HG02885 (cell line): ENCODE measurements around the gene SMIM41.
"Not testable (repeated sequence)": the region's sequence is repeated elsewhere in the genome, so short reads cannot be mapped to it uniquely, and the experiment has no call there.

ENCODE experiments used
- ATAC-seq: cut with Tn5 transposase; IDR thresholded peaks from one replicate; pipeline ENCODE4 v1.9.1; 2021; ENCODE audit warnings: mild to moderate bottlenecking; ENCODE audit not compliant: unreplicated experiment, poor library complexity

SMIM41 gene

DNA sequence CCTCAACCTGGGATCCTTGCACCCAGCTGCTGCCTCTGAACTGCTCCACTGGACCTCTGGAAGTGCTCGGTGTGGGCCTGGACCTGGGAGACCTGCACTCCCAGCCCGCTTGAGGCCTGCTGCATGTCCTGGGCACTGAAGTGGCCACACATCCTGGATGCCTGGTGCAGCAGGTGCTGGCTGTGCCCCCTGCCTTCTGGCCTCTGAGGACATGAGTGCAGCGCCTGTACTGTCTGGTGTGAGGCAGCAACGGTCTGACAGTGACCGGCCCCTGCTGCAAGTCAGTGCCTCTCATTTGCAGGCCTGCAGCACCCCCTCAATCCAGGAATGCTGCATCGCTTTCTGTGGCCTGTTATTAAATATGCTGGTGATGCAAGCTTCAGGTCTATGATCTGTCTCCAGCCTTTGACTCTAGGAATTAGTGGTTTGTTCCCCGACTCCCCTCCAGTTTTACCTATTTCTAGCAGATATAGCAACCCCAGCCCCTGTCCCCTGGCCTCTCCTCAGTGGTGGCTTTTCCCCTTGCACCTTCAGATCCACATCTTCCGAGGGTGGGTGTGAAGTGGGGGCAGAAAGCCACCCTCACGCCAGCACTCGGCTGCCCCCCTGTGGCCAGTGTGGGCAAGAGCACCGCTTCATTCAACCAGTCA, 3.6 kb downstream of the SMIM41 start:
- ATAC-seq: no peak

DNA sequence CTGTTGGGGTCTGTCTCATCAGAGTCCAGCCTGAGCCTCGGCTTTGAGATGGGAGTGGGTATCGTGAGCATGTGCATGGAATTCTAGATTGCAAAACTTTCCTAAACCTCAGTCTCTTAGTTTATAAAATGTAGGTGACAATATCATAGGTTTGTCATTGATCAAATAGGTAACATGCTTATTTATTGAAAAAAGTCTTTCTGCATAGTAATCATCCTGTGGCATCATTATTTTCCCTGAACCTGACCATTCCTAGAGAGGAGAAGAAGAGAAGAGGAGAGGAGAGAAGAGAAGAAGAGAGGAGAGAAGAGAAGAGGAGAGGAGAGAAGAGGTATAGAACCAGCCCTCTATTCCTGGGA, 4.1 kb downstream of the SMIM41 start:
- ATAC-seq: no peak

DNA sequence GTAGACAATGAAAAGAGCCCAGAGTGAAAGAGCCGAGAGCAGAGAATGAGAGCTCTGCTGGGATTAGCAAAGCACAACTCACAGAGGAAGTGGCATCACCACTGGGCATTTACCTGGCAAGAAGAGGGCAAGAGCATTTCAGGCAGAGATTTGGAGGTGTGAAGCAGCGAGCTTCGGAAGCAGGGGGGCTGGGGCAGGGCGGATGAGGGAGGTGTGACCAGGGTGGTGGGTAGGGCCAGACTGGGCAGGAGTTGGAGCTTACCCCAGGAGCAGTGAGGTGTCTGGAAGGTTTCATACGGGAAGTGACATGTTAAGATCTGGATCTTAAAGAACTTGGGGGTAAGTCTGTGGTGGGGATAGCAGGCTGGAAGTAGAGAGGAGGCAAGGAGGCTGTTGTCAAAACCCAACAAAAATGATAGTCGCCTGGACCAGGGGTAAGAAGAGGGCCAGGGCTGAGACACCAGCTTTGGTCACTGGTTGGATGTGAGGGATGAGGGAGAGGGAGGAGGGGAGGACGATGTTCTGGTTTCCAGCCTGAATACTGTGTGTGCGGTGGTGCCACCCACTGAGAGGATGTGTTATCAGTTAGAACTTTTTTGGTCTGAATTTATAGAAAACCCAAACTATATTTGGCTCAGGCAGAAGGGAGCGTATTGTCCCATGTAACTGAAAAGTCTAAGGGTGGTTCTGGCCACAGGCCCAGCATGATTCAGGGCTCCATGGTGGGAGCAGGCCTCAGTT, 5.2 kb downstream of the SMIM41 start:
- ATAC-seq: no peak

DNA sequence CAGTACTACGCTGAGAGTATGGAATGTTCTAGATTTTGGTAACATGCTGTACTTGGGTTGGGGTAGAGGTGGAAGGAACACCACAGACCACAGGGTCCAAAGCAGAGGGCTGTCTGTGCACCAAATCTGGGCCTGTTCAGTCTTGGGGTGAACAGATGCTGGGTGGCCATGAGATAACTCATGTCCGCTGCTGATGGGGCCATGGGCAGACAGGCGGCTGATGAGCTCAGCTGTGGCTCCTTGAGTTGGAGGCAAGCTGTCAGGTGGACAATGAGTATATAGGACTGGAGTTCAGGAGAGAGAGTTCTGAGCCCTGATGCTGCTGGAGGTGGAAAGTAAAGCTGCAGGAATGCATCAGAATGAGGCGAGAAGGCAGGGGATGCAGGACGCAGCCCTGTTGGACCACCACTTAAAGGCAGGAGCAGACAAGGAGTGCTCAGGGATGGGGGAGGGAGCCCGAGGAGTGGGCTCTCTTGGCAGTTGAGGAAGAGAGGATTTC, 6.2 kb downstream of the SMIM41 start:
- ATAC-seq: no peak

DNA sequence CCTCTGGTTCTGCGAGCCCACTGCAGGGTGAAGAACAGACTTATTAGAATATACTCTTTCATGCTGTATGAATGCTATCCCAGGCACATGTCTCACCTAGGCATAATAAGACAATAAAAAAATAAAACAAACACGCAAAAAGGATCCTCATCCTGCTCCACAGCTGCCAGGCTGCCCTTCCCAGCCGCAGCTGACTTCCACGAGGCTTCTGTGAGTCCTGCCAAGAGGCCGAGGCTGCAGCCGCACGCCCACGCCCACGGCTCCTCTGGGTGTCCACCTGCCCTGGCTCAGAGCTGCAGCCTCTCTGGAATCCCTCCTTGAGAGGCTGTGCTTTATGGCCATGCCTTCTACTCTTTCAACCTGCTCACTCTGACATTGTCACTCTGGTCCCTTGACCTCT, 6.9 kb downstream of the SMIM41 start:
- ATAC-seq: no peak

DNA sequence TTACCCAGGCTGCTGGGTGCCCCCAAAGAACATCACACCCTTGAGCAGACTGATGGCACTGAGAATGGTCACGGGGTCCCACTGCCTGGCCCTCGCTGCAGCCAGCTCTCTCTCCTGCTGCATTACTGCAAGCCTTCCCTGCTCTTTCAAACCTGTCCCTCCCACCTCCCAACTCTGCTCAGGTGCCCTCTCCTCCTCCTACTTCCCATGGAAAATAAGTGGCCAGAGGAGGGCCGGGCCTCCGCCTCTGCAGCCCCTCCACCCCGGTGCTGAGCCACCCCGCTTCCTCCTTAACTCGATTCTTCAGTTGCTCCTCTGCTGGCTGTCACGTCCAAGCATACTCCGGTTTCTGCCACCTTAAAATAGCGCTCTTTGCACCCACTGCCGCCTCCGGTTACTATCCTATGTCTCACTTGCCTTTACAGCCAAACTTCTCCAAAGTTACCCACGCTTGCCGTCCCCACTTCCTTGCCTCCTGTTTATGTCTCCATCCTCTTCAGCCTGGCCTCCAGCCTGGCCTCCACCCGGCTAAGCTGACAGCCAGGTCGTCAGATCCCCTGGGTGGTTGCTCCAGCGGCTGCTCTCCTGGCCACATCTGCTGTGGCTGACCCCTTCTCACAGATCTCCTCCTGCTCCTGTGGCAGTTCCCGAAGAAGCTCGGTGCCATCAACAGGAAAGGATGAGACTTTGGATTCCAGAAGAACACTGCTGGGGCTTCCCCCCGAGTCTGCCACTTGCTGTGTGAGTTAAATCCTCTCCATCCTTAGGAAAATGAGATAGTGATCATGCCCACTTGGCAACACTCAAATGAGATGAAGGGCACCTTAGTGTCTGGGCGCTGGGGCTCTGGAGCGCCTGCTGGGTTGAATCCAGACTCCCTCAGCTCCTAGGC, 7.7 kb downstream of the SMIM41 start:
- ATAC-seq: no peak

DNA sequence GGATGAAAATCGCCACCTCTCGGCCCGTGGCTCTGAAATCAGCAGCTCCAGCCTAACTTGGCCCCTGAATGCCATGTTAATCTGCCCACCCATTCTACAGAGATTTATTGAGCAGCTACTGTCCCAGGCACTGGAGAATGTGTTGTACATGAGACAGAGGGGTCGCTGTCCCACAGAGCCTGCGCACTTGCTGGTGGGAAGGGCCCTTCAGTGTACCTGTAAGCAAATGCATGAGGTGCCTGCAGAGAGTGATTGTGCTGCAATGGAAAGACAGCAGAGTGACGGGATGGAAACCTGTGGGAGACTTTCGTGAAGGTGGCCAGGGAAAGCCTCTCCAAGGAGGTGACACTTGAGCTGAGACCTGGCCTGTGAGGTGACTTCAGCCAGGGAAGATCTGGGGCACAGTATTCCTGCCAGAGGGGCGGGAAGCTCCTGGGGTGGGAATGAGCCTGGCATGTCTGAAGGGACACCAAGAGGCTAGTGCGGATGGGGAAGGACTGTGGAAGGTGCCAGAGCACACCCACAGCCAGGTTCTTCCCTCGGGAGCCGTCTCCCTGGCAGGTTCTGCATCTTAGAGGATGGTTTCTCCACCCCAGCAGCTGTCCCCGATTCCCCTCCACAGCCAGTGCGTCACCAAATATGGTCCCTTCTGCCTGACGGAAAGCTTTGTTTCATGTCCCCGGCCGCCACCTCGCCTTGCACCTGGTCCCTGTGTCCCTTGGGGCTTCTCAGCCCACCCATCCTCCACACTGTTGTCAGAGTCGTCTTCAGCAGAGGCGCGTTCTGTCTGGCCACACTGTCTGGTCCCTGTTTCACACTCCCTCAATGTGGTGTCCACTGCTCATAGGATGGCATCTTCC, 8.7 kb downstream of the SMIM41 start:
- ATAC-seq: no peak

DNA sequence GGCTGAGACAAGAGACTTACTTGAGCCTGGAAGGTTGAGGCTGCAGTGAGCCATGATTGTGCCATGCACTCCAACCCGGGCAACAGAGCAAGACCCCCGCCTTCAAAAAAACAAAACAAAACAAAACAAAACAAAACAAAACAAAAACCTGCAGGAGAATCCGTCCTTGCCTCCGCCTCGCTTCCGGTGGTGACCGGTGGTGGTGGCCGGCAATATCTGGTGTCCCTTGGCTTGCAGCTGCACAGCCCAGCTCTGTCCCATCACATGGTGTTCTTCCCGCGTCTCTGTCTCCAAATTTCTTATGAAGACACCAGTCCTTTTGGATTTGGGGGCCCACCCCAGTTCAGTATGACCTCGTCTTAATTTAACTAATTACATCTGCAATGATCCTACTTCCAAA, 10.0 kb downstream of the SMIM41 start:
- ATAC-seq: no peak

DNA sequence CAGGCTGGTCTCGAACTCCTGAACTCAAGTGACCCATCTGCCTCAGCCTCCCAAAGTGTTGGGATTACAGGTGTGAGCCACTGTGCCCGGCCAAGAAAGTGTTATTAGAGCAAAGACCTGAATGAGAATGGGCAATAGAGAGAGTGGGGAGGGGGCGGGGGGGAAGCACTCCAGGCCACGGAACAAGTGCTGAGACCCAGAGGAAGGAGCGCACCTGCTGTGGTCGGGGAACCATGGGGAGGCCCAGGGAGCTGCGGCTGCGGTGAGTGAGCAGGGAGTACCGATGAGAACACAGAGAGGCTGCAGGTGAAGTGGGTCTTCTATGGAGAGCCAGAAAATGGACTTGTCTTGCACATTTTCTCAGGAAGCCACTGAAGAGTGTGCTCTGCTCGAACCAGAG, 10.8 kb downstream of the SMIM41 start:
- ATAC-seq: no peak

DNA sequence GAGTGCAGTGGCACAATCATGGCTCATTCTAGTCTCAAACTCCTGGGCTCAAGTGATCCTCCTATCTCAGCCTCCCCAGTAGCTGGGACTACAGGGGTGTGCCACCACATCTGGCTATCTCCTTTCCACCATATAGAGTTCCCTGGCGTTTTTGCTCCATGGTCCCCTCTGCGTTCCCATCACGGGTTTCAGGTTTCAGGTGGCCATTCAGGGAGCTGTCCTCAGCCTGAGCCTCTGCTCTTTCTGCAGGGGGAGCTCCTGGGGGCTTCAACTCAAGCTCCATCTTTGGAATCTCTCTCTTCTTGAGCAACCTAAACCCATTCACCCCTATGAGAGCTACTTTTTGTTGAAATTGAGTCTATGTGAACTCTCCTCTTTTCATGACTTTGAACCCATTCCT, 11.6 kb downstream of the SMIM41 start:
- no peak for ATAC-seq

DNA sequence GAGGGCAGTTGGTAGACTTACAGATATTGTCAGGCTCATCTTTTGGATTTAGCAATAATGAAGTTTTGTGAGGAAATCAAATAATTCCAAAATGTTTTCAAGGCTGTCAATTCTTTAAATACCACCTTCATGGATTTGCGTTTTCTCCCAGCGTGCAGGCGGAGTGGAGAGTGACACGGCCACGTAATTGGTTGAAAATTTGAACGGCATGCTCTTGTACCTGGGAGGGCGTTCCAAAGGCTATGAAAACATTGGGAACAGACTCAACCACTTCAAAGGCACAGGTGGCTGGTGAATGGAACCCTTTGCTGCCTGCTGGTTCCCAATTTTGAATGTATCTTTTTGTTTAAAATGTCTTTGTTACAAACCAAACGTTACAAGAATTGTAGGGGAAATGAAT, 12.4 kb downstream of the SMIM41 start:
- no peak for ATAC-seq

DNA sequence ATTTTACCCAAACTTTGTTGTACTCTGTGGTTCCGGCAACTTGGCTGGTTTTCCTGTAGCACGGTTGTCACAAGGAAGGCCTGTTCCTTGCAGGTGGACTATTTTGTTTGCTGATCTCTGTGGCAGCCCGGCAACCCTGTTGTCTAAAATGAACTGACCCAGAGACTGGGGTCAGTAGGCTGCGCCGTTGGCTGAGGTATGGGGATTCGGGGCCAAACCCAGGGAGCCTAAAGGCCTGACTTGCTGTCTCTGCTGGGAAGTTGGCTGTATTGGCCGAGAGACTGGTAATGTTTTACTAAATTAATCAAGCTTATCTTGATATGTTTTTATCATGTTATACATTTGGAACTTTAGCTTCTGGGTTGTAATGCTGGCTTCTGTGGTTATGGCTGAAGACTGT, 13.8 kb downstream of the SMIM41 start:
- no peak for ATAC-seq

DNA sequence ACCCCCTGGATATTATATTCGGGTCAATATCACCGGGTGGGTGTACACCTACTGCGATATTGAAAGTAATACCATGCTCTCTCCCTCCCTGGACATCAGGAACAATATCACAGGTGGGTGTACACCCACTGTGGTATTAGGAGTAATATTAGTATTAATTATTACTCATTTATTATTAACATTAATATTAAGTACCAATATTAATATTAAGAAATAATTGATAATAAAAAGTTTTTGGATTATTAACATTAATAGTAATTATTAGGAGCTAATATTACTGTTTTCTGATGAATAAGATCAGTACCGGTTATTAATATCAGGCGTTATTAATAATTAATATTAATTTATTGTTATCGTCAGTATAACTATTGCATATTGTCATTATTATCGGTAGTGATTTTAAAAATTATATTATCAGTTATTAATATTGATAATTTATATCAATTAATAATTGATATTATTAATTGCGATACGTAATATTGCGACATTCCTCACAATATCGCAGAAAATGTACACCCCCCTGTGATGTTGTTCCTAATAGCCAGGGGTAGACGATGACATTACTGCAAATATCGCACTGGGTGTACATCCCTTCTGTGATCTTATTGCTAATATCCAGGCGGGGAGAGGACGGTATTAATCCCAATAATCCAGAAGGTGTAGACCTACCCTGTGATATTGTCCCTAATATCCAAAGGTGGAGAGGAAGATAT, 17.0 kb downstream of the SMIM41 start:
- no peak for ATAC-seq

DNA sequence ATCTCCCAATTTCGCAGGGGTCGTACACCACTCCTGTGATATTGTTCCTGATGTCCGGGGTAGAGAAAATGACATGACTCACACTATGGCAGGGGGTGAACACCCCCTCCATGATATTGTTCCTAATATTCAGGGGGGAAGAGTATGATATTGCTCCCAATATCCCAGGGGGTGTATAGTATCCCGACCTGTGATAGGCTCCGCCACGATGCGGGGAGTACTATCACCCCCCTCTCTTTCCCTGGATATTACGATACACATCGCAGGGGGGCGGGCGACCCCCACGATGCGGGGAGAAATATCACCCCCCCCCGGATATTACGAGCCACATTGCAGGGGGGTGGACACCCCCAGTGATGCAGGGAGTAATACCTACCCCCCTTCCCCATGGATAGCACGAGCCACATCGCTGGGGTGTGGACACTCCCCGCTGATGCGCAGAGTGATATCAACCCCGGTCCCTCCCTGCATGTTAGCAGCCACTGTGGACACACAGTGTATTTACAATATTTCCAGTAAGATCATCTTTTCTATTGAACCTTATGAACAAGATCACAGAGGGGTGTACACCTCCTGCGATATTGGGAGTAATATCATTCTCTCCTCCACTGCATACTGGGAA, 17.7 kb downstream of the SMIM41 start:
- ATAC-seq: no peak

DNA sequence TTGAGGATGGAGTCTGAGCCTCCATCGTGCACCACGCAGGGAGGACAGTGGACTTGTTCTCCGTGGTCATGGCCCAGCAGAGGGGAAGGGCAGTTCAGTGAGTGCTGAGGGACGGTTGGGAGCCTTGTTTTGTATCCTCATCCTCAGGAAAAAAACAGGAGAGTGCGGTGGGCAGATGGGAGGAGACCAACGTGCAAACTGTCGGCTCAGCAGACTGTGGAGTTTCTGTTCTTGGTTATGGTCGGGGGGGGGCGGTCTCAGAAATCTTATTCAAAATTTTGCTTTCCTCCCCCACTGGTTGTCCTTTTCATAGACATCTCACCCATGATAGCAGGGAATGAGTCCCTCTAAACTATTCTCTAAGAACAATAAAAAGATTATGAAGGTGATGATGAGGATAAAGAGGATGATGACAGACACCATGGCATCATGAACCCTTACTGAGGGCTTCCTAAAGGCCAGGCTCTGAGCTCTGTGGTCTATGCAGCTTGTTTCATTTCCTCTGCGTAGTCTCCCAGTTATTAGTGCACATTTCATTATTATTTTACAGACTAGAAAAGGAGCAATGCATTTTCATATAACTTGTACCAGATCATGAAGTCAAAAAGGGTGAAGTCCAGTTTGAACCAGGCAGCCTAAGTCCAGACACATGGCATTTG, 25.1 kb downstream of the SMIM41 start:
- ATAC-seq: not testable (repeated sequence)

DNA sequence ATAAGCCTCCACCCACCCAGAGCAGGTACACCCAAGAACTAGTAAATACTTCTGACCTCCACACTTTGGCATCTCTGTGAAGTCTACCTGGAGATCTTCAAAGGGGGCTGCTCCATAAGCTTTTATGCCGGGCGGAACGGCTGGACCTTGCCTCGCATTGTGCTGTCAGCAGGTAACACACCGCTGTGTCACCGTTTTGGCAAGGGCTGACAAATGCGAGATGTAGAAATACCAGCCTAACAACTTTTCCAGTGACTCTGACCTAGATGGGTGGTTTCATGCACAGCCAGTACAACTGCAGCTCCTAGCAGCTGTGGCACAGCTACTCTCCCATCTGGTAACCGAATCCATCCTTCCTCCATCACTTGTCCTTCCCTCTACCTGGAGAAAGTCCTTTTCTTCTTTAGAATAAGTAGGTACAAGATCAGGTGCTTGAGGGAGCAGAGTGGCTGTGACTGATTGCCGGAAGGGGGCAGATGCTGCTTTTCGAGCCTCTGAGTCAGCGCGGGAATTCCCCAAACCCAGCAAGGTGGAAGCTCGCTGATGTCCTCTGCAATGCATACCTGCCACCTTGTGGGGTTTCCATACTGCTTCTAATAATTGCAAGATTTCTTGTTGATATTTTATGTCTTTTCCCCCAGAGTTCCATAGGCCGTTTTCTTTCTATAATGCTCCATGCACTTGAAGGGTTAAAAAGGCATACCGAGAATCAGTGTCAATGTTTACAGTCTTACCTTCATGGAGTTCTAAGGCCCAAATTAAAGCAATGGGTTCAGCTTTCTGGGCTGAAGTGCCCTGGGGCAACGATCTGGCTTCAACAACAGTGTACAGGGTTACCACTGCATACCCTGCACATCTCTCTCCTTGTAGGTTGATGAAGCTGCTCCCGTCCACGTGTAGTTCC, 37.0 kb downstream of the SMIM41 start:
- not testable (repeated sequence) for ATAC-seq

DNA sequence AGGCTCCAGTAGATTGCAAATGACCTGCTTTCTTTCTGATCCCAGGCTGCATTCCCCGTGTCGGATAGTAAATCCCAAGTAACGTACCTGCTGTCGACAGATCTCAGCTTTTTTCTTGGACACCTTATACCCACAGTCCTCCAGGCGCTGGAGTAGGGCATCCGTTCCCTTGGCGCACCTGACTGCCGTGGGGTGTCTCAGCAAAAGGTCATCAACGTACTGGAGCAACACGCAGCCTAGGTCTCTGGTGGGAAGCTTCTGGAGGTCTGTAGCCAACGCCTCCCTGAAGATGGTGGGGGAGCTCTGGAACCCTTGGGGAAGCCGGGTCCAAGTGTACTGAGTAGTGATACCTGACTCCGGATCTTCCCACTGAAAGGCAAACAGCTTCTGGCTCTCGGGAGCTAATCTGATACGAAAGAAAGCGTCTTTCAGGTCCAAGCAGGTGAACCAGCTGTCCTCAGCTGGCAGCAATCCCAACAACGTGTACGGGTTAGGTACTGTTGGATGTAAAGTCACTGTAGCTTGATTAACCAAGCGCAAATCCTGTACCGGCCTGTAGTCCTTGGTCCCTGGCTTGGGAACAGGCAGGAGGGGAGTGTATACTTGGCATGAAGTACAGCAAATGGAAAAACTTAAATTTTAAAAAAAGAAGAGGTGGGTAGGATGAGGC, 38.4 kb downstream of the SMIM41 start:
- peak; percentile 23 for ATAC-seq
